ENCODE data around the gene HAGHL.
"Not testable (repeated sequence)": the region's sequence is repeated elsewhere in the genome, so short reads cannot be mapped to it uniquely, and the experiment has no call there.

Gene HAGHL

GRCh38 chr16:736936-737481, 10.1 kb downstream of the HAGHL start:
- no peak for DNase-seq

DNA sequence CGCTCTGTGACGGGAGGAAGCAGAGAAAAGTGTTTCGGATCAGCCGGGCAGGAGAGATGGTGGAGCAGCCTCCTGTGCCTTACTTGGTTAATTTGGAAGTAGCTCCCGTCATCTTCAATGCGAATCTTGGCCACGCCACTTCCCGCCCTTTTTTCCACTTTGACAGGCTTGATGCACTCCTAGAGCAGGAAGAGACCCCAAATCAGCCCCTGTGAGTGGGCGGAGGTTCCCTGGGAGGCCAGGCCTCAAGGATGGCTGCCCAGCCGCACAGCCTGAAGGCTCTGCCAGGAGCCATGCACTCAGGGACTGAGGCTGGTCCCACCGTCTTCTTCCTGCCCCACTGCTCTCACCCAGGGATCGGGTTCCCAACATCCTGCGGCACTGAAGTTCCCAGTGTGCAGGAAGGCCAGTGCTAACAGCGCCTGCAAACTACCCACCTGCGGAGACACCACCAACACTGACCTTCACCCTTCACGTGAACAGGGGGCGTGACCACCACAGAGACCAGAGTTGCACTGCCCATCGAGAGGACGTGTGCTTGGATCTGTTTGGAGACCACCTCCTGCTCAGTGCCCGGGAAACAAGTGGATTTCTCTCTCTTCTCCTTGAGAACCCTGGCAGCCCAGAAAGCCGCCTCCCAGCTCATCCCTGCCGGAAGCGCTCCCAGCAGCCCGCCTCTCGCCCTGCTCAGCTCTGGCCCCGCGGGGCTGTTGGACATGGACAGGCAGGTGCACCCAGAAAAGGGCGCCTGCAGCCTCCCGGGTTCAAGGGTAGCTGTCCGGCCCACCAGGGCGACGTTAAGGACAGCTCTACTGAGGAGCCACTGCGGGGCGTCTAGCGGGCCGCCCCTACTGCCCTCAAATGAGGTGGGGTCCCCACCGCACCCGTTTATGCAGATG, 12.9 kb downstream of the HAGHL start:
- no peak for DNase-seq

DNA sequence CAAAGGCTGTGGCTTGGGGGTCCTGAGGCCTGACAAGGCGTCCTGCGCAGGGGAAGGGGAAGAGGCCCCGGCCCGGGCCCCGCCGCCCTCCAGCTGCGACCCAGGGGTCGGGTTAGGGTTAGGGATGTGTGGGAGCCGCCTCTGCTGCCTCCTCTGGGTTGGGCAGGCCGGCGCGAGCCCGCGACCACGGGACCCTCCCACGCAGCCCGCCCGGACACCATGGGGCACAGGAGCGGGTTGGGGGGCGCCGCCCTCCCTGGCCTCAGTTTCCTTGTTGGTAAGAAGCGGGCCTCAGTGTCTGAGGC, 13.5 kb downstream of the HAGHL start:
- DNase-seq = no peak

DNA sequence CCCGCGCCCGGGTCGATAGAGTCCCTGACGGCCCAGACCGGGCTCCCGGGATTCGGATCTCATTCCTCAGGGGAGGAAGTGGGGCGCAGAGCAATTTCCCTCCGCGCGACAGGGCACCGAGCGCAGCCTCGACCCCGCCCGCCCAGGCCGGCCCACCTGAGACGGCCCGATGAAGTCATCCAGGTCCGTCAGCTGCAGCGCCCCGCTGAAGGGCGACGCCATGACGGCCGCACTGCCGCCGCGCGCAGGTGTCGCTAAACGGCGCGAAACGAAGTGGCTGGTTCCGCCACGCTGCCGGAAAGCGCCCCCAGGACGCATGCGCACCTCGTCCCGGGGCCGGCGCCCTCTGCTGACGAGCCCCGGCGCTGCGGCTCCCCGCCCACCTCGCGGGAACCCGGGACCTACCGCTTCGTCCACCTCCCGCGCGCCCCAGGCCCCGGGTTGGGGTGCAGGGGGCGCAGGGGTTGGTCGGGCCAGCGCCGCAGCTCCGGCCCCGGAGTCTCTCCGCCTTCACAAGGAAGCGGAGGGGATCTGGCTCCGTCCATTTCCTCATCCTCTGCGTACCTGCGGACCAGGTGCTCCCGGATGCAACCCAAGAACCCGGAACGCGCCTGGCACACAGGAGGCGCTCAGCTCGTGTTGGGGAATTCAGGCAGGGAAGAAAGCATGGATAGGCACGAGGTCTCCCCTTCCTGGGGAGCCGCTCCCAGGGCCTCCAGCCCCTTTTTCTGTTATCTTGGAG, 14.0 kb downstream of the HAGHL start, which contains the start of gene CIAO3:
CIAO3 (minus strand) TSS at position 234 of the 742 bp plus-strand sequence; CDS start at position 222, 12 bp downstream.
- peak; percentile 89 for DNase-seq

DNA sequence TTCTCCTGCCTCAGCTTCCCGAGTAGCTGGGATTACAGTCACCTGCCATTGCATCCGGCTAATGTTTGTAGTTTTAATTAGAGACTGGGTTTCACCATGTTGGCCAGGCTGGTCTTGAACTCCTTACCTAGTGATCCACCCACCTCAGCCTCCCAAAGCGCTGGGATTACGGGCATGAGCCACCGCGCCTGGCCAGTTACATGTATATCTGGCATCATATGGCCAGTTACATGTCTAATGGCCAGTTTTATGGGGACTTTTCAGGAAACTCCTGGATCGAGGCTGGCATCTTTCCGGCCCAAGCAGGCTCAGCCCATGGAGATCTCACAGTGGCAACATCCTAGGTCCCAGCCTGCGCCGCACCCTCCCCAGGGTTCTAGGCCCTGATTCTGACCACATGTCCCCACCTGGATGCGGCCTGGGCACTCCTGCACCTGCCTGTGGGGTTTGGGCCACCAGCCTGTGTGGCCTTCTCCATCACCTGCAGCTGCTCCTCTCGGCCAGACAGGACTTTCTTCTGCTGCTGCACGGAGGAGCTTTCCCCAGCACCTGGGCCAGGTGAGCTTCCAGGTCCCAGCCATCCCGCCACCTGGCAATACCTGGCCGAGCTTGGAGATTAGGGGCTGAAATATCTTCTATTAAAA, 15.2 kb downstream of the HAGHL start:
- no peak for DNase-seq

- not testable (repeated sequence) for DNase-seq
Measured at GRCh38 chr16:742894-743293, 16.0 kb downstream of the HAGHL start.

DNA sequence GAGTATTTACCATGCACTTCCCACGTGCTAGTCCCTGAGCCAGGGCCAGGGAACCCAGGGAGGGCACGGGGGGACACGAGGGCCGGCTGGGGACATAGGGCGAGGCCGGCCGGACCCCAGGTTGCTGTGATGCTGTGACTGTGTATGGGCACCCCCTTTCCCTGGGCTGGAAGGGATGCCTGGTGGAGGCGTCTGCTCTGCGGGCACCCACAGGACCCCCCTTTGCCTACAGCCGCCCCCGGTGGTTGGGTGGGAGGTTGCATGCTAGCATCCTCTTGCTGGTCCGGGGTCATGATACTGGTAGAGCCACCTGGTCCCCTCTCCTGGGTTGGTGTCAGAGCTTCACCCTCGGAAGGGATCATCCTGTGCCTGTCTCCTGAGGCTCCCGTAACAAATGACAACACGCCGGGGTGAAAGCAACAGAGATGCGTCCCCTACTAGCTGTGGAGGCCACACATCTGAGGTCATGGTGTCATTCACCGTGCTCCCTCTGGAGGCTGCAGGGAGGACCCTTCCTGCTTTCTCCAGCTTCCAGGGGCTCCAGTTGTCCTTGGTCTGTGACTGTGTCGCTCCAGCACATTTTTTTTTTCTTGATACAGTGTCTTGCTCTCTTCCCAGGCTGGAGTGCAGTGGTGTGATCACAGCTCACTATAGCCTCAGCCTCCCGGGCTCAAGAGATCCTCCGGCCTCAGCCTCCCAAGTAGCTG, 17.0 kb downstream of the HAGHL start:
- DNase-seq = no peak

DNA sequence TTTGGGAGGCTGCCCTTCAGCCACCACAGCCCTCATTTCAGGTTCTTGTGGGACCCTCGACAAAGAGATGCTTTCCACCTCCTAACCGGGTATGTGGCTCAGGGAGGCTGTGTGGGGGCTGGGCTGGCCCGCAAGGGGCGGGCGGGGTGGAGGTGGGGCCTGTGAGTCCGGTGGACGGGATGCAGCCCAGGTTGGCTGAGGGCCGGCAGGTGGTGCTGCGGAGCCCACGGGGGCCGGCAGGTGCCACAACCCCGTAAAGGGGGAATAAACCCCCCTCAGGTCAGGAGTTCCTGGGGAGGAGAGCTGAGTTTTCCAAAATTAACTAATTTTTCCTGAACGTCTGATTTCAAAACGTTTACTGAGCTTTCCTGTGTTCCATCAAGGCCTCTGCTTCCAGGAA, 18.8 kb downstream of the HAGHL start:
- DNase-seq = no peak

- DNase-seq = no peak
Measured at GRCh38 chr16:746637-747036, 19.7 kb downstream of the HAGHL start.

DNA sequence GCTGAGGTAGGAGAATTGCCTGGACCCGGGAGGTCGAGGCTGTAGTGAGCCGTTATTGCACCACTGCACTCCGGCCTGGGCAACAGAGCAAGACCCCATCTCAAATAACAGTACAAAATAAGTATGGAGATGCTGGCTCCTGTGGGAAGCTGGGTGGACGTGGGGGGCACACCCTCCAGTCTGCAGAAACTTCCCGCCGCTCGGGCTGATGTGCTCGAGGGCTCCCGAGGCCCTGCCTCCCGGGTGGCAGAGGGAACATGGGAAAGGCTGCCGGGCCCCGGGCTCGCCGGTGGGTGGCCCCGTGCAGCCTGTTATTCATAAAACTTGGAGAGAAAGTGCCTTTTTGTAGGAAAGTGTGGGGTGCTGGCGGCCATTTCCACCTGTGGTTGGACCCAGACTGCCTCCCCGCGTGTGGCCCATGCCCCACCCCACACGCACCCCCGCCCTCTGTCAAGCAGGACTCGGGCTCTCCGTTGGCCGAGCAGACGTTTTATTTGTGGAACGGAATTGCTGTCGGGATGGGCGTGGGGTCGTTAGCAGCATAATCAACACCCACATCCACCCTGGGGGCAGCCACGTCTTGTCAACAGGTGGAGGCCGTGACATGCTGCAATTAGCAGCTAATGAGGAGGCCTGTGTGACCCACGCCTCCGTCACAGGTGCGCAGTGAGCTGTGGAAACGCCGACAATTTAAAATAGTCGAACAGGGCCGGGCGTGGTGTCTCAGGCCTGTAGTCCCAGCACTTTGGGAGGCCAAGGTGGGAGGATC, 21.3 kb downstream of the HAGHL start:
- DNase-seq = no peak

DNA sequence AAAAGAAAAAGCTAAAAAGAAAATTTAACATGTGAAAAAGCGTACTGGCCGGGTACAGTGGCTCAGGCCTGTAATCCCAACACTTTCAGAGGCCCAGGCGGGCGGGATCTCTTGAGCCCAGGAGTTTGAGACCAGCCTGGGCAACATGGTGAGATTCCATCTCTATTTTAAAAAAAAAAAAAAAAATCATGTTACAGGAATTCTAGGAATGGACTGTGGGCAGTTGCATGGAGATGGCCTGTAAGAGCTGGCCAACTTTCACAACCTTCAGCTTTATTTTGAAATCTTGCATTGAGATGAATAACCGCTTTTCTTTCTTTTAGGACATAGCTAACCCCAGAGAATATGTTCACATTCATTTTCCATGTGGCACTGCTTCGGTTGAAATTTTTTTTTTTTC, 22.1 kb downstream of the HAGHL start:
- DNase-seq = no peak

DNA sequence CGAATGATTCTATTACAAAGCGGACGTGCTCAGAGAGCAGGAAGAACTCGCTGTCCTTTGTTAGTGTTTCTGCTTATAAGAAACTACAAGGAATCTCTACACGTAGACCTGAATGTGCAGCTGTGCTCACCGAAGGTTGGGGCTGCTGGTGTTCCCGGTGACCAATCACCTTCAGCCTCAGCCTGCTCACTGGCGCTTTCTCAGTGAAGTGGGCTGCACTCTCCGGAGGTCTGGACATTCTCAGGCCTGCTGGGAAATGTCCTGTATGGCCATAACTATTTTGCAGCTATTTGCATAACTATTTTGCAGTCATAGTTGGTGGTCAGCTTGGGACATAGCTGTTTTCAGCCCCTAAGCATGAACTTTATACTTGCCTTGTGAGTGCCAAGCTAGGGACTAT, 23.6 kb downstream of the HAGHL start:
- no peak for DNase-seq

DNA sequence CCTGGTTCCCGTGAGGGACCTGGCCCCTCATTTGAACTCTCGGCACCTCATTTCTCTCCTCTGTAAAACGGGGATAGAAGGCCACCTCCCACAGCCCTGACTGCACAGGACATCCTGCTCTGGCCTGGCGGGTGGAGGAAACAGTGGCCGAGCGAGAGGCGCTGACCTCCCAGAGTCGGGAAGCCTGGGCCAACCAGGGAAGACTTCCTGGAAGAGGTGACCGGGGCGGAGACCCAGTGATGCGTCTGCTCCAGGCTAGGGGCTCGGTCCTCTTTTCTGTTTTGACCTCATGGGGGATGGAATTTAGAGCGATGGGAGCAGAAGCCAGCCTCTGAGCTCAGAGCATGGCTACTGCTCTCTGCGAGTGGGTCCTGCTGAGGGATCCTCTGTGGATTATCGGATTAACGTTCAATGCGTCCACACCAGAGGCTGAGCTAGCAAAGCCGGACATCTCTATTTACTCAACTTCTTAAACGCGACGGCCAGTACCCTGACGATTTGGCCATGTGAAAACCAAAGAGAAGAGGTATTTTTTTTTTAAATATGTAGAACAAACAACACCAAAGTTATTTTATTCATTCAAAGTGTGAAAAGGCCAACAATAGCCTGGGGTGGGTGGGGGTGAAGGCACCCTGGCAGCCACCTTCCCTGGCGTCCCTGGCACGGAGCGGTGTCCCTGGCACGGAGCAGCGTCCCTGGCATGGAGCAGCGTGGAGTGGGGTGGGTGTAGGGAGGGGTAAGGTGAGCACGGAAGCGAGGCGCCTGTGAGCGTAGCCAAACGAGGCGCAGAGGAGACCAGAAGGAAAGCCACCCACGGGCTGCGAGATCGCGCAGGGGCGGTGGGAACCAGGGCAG, 24.5 kb downstream of the HAGHL start:
- DNase-seq = no peak

GRCh38 chr16:752007-752312, 25.1 kb downstream of the HAGHL start:
- DNase-seq = no peak

DNA sequence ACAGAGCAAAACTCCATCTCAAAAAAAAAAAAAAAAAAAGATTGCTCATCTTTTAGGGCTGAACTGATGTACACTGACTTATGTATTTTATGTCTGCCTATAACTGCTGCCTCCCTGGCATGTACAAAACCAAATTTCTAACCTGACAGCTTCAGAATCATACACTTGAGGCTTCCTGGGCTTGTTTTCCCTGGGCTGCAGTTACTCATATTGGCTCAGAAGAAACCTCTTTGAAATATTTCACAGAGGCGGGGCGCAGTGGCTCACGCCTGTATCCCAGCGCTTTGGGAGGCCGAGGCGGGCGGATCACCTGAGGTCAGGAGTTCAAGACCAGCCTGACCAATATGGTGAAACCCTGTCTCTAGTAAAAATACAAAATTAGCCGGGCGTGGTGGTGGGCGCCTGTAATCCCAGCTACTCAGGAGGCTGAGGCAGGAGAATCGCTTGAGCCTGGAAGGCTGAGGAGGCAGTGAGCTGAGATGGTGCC, 27.3 kb downstream of the HAGHL start:
- not testable (repeated sequence) for DNase-seq

DNA sequence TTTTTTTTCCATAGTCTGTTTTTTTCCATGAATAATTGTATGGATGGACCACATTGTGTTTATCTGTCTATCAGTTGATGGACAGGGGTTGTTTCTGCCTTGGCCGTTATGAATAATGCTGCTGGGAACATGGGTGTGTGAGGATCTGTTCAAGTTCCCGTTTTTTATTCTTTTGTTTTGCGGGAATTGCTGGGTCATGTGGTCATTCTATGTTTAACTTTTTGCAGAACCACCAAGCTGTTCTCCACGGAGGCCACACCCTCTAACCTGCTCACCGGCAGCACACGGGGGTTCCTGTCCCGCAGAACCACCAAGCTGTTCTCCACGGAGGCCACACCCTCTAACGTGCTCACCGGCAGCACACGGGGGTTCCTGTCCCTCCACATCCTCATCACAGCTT, 27.8 kb downstream of the HAGHL start:
- no peak for DNase-seq

GRCh38 chr16:756428-756827, 29.5 kb downstream of the HAGHL start:
- DNase-seq = no peak

DNA sequence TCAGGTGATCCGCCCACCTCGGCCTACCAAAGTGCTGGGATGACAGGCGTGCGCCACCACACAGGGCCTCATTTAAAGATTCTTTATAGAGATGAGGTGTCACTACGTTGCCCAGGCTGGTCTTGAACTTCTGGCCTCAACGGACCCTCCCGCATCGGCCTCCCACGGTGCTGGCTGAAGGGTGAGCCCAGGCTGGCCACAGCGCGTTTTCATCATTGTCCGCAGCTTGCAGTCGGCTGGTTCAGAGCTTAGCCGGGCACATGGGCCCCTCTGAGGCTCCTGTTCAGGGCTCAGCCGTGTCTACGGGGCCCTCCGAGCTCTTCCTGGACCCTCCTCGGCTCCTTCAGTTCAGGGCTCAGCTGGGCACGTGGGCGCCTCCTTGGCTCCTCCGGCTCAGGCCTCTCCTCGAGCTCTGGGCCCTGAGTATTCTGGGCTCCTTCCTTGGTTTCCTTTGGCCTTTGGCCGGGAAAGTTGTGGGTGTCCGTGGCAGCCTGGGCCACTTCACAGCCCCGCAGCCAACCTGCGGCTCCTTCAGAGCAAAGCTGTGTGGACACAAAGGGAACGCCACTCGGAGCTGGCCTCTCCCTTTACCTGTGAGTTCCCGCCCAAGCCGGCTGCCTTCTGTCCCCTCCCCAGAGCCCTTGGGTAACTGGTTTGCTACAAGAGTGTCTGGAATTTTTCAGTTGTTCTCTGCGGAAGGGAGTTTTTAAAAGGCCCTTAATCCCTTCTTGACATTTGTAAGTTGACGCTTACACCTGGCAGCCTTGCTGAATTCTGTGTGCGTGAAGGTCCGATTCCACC, 32.4 kb downstream of the HAGHL start:
- DNase-seq = no peak

DNA sequence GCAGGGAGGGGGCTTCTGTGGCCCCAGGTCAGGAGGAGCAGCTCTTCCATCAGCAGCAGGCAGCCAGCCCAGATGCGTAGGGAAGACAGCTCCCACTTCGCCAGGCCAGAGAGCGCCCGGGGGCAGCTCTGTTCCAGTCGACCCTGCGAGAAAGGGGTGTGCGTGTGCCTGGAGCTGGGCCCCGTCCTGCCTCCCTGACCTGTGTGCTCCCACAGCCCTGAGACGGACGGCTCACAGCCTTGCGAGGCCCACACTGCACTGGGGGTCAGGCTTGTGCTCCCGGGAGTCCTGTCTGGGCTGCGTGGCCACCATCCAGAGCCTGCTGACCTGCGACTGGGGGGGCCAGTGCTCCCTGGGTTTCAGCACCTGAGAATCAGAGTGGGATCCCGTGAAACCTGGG, 33.2 kb downstream of the HAGHL start:
- no peak for DNase-seq

Data from right hindlimb (tissue), 1 donor.